ENCODE data around the gene TRIP13. TPM values are rescaled to one million over a fixed set of nuclear protein-coding genes. Genes with fewer than 3 reads are reported as not detected.
A peak's percentile ranks its signal among the peaks of the same experiment; 100 is the strongest.
"Not testable (repeated sequence)": the region's sequence is repeated elsewhere in the genome, so short reads cannot be mapped to it uniquely, and the experiment has no call there.

Gene TRIP13
- total RNA-seq, 2 donors from 2014 or later: 21.9 to 32.4 TPM

DNA sequence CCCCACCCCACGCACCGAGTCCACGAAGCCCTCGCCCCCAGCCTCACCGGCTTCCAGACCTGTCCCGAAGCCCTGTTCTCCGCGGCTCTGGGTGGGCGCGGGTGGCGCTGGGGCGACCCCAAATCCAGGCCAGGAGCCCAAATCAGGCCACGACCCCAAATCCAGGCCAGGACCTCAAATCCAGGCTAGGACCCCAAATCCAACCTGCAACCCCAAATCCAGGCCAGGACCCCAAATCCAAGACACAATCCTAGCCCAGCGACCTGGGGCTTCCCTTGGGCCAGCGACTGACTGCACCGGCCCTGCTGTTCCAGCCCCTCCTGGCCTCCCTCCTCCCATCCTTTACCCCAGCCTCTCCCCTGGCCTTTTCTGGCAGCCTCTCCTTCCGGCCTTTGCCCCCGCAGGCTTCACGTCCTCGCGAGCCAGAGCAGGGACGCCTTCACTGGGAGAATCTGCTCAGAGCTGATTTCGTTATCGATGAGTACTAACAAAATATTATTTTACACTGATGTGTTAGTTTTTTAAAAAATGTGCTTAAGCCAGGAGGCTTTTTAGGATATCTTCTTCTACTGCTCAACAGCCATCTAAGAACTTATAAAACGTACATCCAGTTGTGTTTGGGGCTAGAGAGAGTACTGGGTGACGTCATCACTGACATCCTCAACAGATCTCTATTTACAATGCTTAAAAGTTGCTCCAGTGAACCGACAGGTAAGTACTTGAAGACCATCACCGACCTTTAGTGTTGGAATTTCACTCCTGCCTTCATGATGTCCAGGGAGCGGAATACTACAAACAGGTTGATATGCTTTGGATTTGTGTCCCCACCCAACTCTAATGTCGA, 34.7 kb downstream of the TRIP13 start:
- DNase-seq: no peak
- H3K36me3 ChIP-seq (ENCODE audit: control insufficient read depth, insufficient read depth, low read length): no peaks in the 10 kb centered on the region
- H3K9me3 ChIP-seq (ENCODE audit: control insufficient read depth, low read length): no peaks in the 10 kb centered on the region
- H3K27ac ChIP-seq (ENCODE audit: low read depth, low read length): no peak overlapping the region
- H3K4me1 ChIP-seq (ENCODE audit: control insufficient read depth, insufficient read depth, low read length): no peaks in the 10 kb centered on the region
- H3K4me3 ChIP-seq (ENCODE audit: low read length): no peak overlapping the region
- H3K27ac Mint-ChIP-seq: no peak overlapping the region
- peaks cover 4% of the 10 kb centered on the region for H3K4me1 Mint-ChIP-seq
- peaks cover 55% of the 10 kb centered on the region for H3K27me3 Mint-ChIP-seq (ENCODE audit: insufficient read depth)
- no peak overlapping the region for H3K4me3 Mint-ChIP-seq
- peaks cover 48% of the 10 kb centered on the region for H3K27me3 ChIP-seq (ENCODE audit: control insufficient read depth, insufficient read depth, low read length, poor library complexity, severe bottlenecking)
- no peak overlapping the region for H3K9ac ChIP-seq (ENCODE audit: extremely low read depth, low read length, poor library complexity, severe bottlenecking)
- WGBS, 2 experiments (ENCODE audit: insufficient coverage in 1 of 2, insufficient read length in 1 of 2): 84 to 87% methylated on average over 17 to 30 of the region's 30 CpGs
- TF ChIP-seq, protein P1, sequence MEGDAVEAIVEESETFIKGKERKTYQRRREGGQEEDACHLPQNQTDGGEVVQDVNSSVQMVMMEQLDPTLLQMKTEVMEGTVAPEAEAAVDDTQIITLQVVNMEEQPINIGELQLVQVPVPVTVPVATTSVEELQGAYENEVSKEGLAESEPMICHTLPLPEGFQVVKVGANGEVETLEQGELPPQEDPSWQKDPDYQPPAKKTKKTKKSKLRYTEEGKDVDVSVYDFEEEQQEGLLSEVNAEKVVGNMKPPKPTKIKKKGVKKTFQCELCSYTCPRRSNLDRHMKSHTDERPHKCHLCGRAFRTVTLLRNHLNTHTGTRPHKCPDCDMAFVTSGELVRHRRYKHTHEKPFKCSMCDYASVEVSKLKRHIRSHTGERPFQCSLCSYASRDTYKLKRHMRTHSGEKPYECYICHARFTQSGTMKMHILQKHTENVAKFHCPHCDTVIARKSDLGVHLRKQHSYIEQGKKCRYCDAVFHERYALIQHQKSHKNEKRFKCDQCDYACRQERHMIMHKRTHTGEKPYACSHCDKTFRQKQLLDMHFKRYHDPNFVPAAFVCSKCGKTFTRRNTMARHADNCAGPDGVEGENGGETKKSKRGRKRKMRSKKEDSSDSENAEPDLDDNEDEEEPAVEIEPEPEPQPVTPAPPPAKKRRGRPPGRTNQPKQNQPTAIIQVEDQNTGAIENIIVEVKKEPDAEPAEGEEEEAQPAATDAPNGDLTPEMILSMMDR (conservative IDR thresholded peaks at IDR 0.05): peak; percentile 10
- no peaks in the 10 kb centered on the region for H3K9me3 Mint-ChIP-seq
- H3K36me3 Mint-ChIP-seq (ENCODE audit: low read depth): no peaks in the 10 kb centered on the region

DNA sequence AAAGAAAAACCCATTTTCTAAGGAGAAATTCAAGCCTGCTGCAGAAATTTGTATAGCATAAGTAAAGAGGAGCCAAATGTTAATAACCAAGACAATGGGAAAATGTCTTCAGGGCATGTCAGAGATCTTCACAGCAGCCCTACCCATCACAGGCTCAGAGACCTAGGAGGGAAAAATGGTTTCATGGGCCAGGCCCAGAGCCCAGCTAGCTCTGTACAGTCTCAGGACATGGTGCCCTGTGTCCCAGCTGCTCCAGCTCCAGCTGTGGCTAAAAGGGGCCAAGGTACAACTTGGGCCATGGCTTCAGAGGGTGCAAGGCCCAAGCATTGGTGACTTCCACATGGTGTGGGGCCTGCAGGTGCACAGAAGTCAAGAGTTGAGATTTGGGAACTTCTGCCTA, 36.5 kb downstream of the TRIP13 start:
- H3K4me1 ChIP-seq (ENCODE audit: control insufficient read depth, insufficient read depth, low read length); H3K36me3 ChIP-seq (ENCODE audit: control insufficient read depth, insufficient read depth, low read length); H3K9ac ChIP-seq (ENCODE audit: extremely low read depth, low read length, poor library complexity, severe bottlenecking); H3K36me3 Mint-ChIP-seq (ENCODE audit: low read depth); H3K27ac Mint-ChIP-seq; H3K4me3 Mint-ChIP-seq; H3K9me3 ChIP-seq (ENCODE audit: control insufficient read depth, low read length); H3K4me1 Mint-ChIP-seq; H3K4me3 ChIP-seq (ENCODE audit: low read length); DNase-seq; H3K9me3 Mint-ChIP-seq; H3K27ac ChIP-seq (ENCODE audit: low read depth, low read length): not testable (repeated sequence)
- H3K27me3 ChIP-seq (ENCODE audit: control insufficient read depth, insufficient read depth, low read length, poor library complexity, severe bottlenecking): peaks cover 49% of the 10 kb centered on the region
- H3K27me3 Mint-ChIP-seq (ENCODE audit: insufficient read depth): peaks cover 56% of the 10 kb centered on the region

DNA sequence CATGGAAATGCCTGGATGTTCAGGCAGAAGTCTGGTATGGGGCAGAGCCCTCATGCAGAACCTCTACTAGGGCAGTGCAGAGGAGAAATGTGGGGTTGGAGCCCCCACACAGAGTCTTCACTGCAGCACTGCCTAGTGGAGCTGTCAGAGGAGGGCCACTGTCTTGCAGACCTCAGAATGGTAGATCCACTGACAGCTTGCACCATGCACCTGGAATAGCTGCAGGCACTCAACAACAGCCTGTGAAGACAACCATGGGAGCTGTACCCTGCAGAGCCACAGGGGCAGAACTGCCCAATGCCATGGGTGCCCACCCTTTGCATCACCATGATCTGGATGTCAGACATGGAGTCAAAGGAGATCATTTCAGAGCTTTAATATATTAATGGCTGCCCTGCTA, 36.9 kb downstream of the TRIP13 start:
- TF ChIP-seq, protein P1 (conservative IDR thresholded peaks at IDR 0.05): no peak
- H3K9me3 Mint-ChIP-seq: peaks cover 10% of the 10 kb centered on the region
- H3K27me3 Mint-ChIP-seq (ENCODE audit: insufficient read depth): peaks cover 54% of the 10 kb centered on the region

DNA sequence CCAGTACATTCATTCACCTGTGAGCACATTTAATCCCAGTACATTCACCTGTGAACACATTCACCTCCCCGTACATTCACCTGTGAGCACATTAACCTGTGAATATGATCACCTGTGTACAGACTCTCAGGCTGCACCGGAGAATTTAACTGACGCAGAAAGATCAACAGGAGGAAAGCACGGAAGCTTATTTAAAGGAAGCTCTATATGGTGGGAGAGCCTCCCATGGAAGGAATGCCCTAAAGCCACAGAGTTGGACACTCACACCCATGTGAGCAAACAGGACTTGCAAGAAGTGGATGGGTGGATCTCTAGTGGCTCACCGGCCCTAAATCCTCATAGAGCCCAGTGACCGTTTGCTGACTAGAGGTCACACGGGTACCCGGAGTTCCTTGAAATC, 38.2 kb downstream of the TRIP13 start:
- 91 to 93% methylated on average over 4 to 8 of the region's 8 CpGs for WGBS, 2 experiments (ENCODE audit: insufficient coverage in 1 of 2, insufficient read length in 1 of 2)
- no peak overlapping the region for H3K4me3 Mint-ChIP-seq
- H3K9ac ChIP-seq (ENCODE audit: extremely low read depth, low read length, poor library complexity, severe bottlenecking): no peak overlapping the region
- no peak overlapping the region for H3K4me3 ChIP-seq (ENCODE audit: low read length)
- H3K36me3 ChIP-seq (ENCODE audit: control insufficient read depth, insufficient read depth, low read length): no peaks in the 10 kb centered on the region
- no peaks in the 10 kb centered on the region for H3K9me3 ChIP-seq (ENCODE audit: control insufficient read depth, low read length)
- no peak overlapping the region for H3K27ac Mint-ChIP-seq
- no peaks in the 10 kb centered on the region for H3K4me1 ChIP-seq (ENCODE audit: control insufficient read depth, insufficient read depth, low read length)
- no peak overlapping the region for H3K27ac ChIP-seq (ENCODE audit: low read depth, low read length)
- H3K36me3 Mint-ChIP-seq (ENCODE audit: low read depth): no peaks in the 10 kb centered on the region
- H3K27me3 Mint-ChIP-seq (ENCODE audit: insufficient read depth): peaks cover 49% of the 10 kb centered on the region
- no peak for DNase-seq
- H3K27me3 ChIP-seq (ENCODE audit: control insufficient read depth, insufficient read depth, low read length, poor library complexity, severe bottlenecking): peaks cover 33% of the 10 kb centered on the region
- H3K4me1 Mint-ChIP-seq: peaks cover 2% of the 10 kb centered on the region
- TF ChIP-seq, protein P1 (conservative IDR thresholded peaks at IDR 0.05): no peak
- peaks cover 15% of the 10 kb centered on the region for H3K9me3 Mint-ChIP-seq

More for the DNA sequence above, 36.9 kb downstream of the TRIP13 start:
- H3K36me3 Mint-ChIP-seq (ENCODE audit: low read depth): no peaks in the 10 kb centered on the region
- Histone ChIP-seq H3K9me3 (ENCODE audit: control insufficient read depth, low read length) (no peaks in the 10 kb centered on the region), H3K9ac (ENCODE audit: extremely low read depth, low read length, poor library complexity, severe bottlenecking) (no peak overlapping the region), H3K27me3 (ENCODE audit: control insufficient read depth, insufficient read depth, low read length, poor library complexity, severe bottlenecking) (peaks cover 45% of the 10 kb centered on the region), H3K4me1 (ENCODE audit: control insufficient read depth, insufficient read depth, low read length) (no peaks in the 10 kb centered on the region), H3K36me3 (ENCODE audit: control insufficient read depth, insufficient read depth, low read length) (no peaks in the 10 kb centered on the region), H3K4me3 (ENCODE audit: low read length) (no peak overlapping the region), H3K27ac (ENCODE audit: low read depth, low read length) (no peak overlapping the region)
- no peak overlapping the region for H3K4me3 Mint-ChIP-seq
- no peak for DNase-seq
- H3K4me1 Mint-ChIP-seq: peaks cover 2% of the 10 kb centered on the region
- no peak overlapping the region for H3K27ac Mint-ChIP-seq
